NB4 (cell line): ENCODE data around the gene SHISA5.
"Not testable (repeated sequence)": the region's sequence is repeated elsewhere in the genome, so short reads cannot be mapped to it uniquely, and the experiment has no call there.

Experiments
- DNase-seq: peaks from one replicate; pipeline ENCODE4 v3.0.0; 2010; ENCODE audit warnings: low read depth
- H3K4me3 ChIP-seq: one replicate; pipeline ENCODE4 v1.5.1; 2011; ENCODE audit warnings: mild to moderate bottlenecking, low read depth, low read length, moderate library complexity
- CTCF ChIP-seq: IDR thresholded peaks from one replicate; pipeline ENCODE4 v1.5.1; 2012; ENCODE audit warnings: low read depth, low read length
- MAX ChIP-seq: IDR thresholded peaks from 2 replicates; pipeline ENCODE4 v1.6.1; 2011; ENCODE audit warnings: low read depth, low read length
- MYC ChIP-seq: IDR thresholded peaks from 2 replicates; pipeline ENCODE4 v1.6.1; 2011; ENCODE audit warnings: low read depth, low read length
- POLR2A ChIP-seq: IDR thresholded peaks from 2 replicates; pipeline ENCODE4 v1.6.1; 2011; ENCODE audit warnings: mild to moderate bottlenecking; ENCODE audit not compliant: insufficient read length; ENCODE audit errors: extremely low read depth

SHISA5 gene

GRCh38 chr3:48475188-48475587 is 28.8 kb downstream of the SHISA5 start:
- no peak for DNase-seq
- TF ChIP-seq MYC (no peak), CTCF (no peak), POLR2A (no peak), MAX (no peak)

DNA sequence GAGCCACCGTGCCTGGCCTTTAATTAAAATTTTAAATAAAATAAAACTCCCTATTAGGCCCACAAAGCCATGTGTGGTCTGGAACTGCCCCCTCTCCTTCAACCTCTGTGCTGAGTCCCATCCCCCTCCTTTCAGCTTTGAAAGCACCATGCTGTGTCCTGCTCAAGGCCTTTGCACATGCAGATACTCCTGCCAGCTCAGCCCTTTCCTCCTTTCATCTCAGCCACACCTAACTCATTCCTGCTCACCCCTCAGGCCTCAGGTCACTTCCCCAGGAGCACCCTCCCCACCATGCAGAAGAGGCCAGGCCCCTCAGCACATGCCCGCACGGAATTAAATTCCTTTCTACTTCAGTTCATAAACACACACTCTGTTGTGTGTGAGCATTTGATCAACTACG is 29.4 kb downstream of the SHISA5 start:
- TF ChIP-seq MAX (no peak), POLR2A (no peak), CTCF (no peak), MYC (no peak)
- H3K4me3 ChIP-seq = no peak overlapping the region
- DNase-seq = no peak

More at GRCh38 chr3:48475188-48475587, 28.8 kb downstream of the SHISA5 start:
- H3K4me3 ChIP-seq = no peak overlapping the region

GRCh38 chr3:48474031-48474430 is 29.9 kb downstream of the SHISA5 start:
- not testable (repeated sequence) for DNase-seq, H3K4me3 ChIP-seq

DNA sequence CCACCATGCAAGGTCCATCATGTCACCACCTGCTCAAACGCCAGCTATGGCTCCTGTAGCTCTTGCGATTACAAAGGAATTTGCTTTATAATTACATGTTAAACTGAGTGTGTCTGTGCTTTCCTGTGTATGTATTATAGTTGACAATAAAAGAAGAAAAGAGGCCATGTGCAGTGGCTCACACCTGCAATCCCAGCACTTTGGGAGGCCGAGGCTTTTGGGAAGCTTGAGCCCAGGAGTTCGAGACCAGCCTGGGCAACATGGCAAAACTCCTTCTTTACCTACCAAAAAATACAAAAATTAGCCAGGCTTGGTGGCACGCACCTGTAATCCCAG is 30.4 kb downstream of the SHISA5 start:
- no peak overlapping the region for H3K4me3 ChIP-seq
- TF ChIP-seq MYC (no peak), MAX (no peak), CTCF (no peak)

GRCh38 chr3:48472923-48473616 is 30.9 kb downstream of the SHISA5 start:
- peak; percentile 97 for DNase-seq
- H3K4me3 ChIP-seq = peak overlapping the region; percentile 95
- TF ChIP-seq MYC = peak; percentile 35
- peak; percentile 68 for TF ChIP-seq POLR2A
- TF ChIP-seq MAX = no peak
- peak; percentile 57 for TF ChIP-seq CTCF

More for the DNA sequence above, 30.4 kb downstream of the SHISA5 start:
- no peak for DNase-seq

DNA sequence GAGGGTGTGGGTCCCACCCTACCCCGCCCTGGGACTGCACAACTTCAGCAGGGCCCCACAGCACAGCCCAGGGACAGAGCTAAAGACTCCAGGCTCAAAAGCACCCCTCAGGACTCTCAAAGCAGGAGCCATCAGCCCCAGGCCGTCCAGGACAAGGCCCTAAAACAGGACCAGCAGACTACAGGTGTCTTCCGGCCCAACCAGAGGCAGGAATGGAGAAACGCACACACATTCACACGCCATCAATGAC is 31.4 kb downstream of the SHISA5 start:
- no peak for TF ChIP-seq POLR2A
- no peak for TF ChIP-seq CTCF
- peak; percentile 40; the same call in 1 of the 2 replicates for TF ChIP-seq MYC
- peak; percentile 76 for TF ChIP-seq MAX
- H3K4me3 ChIP-seq = peak overlapping the region; percentile 95
- DNase-seq = no peak
